HG03060 (cell line): ENCODE data around the gene BABAM2.

ENCODE experiments used
- ATAC-seq: cut with Tn5 transposase; IDR thresholded peaks from one replicate; pipeline ENCODE4 v1.9.1; 2021; ENCODE audit warnings: low read depth, moderate number of reproducible peaks; ENCODE audit not compliant: unreplicated experiment

The BABAM2 gene

DNA sequence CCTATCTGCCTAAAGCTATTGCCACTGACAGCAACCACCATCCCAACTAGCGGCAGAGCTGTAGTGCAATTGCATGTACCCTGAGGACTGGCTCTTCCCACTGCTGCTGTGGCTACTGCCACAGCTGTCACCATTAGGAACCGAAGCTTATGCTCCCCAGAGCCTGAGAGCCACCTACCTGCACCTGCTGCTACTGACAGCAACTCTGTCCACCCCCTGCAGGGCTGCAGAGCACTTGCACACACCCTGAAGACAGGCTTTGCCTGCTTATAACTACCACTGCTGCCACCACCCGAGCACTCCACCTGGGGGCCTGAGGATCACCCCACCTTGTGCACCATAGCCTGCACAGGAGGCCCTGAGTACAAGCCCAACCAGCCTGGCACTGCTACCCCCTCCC lies 284.5 kb downstream of the BABAM2 start:
- ATAC-seq: no peak

- no peak for ATAC-seq
Observed at GRCh38 chr2:28178946-28179345, 288.4 kb downstream of the BABAM2 start.

GRCh38 chr2:28181801-28182200 lies 291.3 kb downstream of the BABAM2 start:
- ATAC-seq: no peak

GRCh38 chr2:28182348-28182747 lies 291.8 kb downstream of the BABAM2 start:
- ATAC-seq: no peak

DNA sequence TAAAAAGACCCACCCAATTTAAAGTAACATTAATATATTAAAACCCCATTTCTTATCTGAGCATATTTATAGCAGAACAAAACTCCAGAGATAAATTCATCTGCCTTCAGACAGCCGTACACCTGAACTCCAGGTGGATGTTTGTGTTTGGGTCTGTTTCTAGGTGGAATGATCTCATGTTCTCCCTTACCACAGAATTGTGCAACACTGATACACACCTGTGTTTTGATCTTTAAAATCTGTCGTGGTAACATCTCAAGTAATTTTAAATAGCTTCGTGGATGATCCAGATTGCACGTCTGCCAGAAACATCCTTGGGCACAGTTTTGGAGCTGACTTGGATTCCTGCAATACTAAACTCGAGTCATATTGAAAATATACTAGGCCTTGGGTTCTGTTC lies 294.6 kb downstream of the BABAM2 start:
- no peak for ATAC-seq

DNA sequence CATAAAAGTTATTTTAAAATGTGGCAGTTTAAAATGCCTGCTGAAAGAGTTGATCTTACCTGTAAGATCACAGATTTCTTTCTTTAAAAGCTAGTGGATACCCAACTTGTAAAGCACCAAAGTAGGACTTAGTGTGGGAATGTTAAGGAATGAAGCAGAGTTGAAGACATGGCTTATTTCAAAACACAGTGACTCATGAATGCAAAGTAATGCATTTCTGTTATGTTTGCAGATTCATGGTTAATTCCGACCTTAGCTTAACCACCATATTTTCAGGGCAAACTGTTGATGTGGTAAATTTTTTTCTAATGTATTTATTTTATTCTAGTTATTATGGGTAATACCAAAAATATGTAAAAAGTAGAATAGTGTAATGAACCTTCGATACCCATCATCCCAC lies 295.4 kb downstream of the BABAM2 start:
- ATAC-seq: no peak

DNA sequence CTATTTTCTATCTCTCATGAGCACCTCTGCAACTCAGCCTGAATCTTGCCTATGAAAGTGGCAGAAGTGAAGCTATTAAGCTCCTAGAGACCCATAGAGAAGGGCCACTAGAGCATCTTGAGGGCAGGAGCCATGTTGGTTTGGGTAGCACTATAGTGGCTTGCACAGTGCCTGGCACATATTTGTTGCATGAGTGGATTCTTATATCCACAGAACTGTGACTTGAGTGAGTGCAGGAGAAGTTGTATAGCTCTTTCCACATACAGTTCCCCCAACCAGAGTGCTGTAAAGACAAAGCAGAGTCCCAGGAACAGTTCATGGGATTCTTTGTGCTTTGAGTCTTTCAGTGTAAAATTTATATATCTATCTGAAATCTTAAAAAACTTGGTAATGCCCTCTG lies 296.7 kb downstream of the BABAM2 start:
- no peak for ATAC-seq

- ATAC-seq: no peak
Observed at GRCh38 chr2:28188436-28188835, 297.9 kb downstream of the BABAM2 start.

GRCh38 chr2:28193630-28194403 lies 303.3 kb downstream of the BABAM2 start:
- ATAC-seq: no peak

DNA sequence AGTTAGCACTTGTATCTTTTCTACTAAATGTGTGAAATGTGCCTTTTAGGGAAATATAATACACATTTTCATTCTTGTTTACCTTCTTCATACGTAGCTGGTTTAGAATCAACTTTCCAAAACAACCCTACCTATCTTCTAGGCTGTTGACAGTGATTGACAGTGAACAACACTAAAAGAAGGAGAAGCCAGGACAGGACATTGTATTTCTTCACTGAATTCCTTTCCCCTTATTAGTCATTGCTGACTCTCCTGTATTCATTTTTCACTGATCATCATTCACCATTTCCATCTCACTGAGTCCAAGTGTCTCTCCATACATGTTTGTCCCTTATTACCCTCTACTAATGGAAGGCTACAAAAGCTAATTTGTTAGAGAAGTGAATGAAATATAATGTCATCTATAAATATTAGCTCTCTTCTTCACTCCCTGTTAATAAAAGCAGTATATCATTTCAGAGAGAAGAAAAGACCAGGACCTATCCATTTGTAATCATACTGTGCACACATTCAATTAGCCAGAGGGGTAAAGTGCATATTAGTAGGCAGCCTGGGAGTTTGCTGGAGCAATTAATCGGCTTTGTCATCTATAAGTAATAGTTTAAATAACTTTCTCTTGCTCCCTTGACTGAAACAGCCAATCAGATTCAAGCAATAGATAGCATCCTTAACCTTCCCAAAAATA lies 309.6 kb downstream of the BABAM2 start:
- no peak for ATAC-seq

- ATAC-seq: no peak
Observed at GRCh38 chr2:28201671-28202180, 311.2 kb downstream of the BABAM2 start.

- no peak for ATAC-seq
Observed at GRCh38 chr2:28202719-28203118, 312.2 kb downstream of the BABAM2 start.

DNA sequence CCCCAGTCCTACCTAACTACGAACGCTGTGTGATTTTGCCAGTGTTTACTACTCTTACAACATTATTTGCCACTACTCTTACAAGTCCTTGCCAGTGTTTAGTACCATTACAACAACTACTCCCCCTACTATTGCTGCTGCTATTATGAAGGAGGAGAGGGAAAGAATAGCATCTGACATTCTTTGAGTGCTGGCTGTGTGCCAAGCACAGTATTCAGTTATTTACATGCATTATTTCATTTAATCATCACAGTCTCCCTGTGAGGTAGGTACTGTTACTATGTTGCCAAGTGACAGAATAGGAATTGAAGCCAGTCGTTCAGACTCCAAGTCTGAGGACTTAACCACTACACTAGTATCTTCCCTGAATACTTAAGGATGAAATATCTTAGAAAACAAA lies 316.2 kb downstream of the BABAM2 start:
- ATAC-seq: no peak

GRCh38 chr2:28209261-28209691 lies 318.7 kb downstream of the BABAM2 start:
- no peak for ATAC-seq

GRCh38 chr2:28209864-28210263 lies 319.3 kb downstream of the BABAM2 start:
- ATAC-seq: no peak

- no peak for ATAC-seq
Observed at GRCh38 chr2:28210535-28210934, 320.0 kb downstream of the BABAM2 start.

GRCh38 chr2:28216331-28216730 lies 325.8 kb downstream of the BABAM2 start:
- no peak for ATAC-seq

DNA sequence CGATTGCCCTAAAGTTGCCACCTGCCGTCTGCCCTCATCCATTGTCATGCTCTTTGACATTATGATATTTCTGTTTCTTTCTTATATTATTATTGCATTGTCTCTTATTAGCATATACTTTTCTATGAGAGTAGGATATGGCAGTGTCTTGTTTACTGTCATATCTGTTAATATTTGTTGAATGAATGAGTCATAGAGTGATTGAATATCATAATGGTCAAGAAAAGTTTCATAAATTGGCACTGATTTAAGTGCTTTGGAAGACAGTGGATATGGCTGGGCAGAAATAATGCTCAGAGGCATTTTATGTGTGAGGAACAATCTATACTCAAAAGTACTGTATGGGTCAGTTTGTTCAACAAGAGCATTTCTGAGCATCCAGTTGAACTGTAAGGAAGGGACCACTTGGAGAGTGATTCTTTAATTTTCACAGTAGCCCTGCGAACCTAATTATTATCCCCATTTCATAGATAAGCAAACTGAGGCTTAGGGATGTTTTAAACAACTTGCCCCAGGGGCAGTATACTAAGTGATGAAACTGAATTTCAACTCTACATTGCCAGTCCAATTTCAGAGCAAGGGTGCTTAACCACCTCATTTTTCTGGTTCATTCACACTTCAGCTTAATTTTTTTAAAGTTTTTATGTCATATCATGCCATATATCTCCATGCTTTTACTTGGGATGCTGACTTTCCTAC lies 326.7 kb downstream of the BABAM2 start:
- ATAC-seq: no peak

DNA sequence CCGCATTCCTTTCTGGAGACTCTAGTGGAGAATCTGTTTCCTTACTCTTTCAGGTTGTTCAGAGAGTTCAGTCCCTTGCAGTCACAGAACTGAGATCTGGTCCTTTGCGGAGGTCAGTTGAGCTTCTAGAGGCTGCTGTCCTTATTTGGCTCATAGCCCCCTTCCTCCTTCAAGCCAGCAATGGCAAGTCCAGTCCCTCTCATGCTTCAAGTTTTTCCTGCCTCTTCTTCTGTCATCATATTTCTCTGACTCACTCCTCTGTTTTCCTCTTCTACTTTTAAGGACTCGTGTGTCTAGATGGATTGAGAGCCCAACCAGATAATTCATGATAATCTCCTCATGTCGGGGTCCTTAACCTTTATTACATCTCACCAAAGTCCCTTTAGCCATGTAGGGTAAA lies 328.6 kb downstream of the BABAM2 start:
- no peak for ATAC-seq

GRCh38 chr2:28219758-28220368 lies 329.3 kb downstream of the BABAM2 start:
- ATAC-seq: no peak
